Neural cell (in vitro differentiated cells): ENCODE data around the gene ANAPC2. TPM values are rescaled to one million over a fixed set of nuclear protein-coding genes. Genes with fewer than 3 reads are reported as not detected.

ENCODE experiments used
- H2AFZ ChIP-seq: fragments of 200-600, 300-800 bp; sonication (generic), shearing (Covaris generic); 2 replicates; pipeline ENCODE4 v1.6.0; 2014; ENCODE audit warnings: low read depth, mild to moderate bottlenecking, antibody characterized with exemption, low read length, moderate library complexity
- H3F3A ChIP-seq: fragments of 200-600 bp; shearing (Covaris generic); 2 replicates; pipeline ENCODE4 v1.6.1; 2016; ENCODE audit warnings: mild to moderate bottlenecking, moderate library complexity, mixed read lengths, antibody characterized with exemption, low read length; ENCODE audit not compliant: insufficient read depth, poor library complexity, severe bottlenecking
- H3K27ac ChIP-seq: fragments of 200-600, 300-800 bp; sonication (generic), shearing (Covaris generic); 2 replicates; pipeline ENCODE4 v1.5.1; 2014; ENCODE audit warnings: mild to moderate bottlenecking, low read length, moderate library complexity
- H3K27me3 ChIP-seq: fragments of 300-800, 200-600 bp; sonication (generic), shearing (Covaris generic); 2 replicates; pipeline ENCODE4 v1.6.0; 2014; ENCODE audit warnings: mild to moderate bottlenecking, low read depth, low read length, moderate library complexity; ENCODE audit not compliant: insufficient read depth
- H3K36me3 ChIP-seq: fragments of 300-800, 200-600 bp; sonication (generic), shearing (Covaris generic); 2 replicates; pipeline ENCODE4 v1.5.1; 2014; ENCODE audit warnings: mild to moderate bottlenecking, antibody characterized with exemption, low read length, moderate library complexity; ENCODE audit not compliant: insufficient read depth
- H3K4me2 ChIP-seq: fragments of 300-800, 200-600 bp; sonication (generic), shearing (Covaris generic); 2 replicates; pipeline ENCODE4 v1.6.0; 2014; ENCODE audit warnings: mild to moderate bottlenecking, low read length
- H3K4me3 ChIP-seq: fragments of 300-800, 200-600 bp; sonication (generic), shearing (Covaris generic); 2 replicates; pipeline ENCODE4 v1.5.1; 2014; ENCODE audit warnings: mild to moderate bottlenecking, low read length, moderate library complexity
- H3K79me2 ChIP-seq: fragments of 200-600 bp; shearing (Covaris generic); replicated peaks from 2 replicates; pipeline ENCODE4 v1.6.0; 2014; ENCODE audit warnings: mild to moderate bottlenecking, low read length, moderate library complexity; ENCODE audit not compliant: insufficient read depth
- H3K9ac ChIP-seq: fragments of 300-800, 200-600 bp; sonication (generic), shearing (Covaris generic); 2 replicates; pipeline ENCODE4 v1.6.1; 2016; ENCODE audit warnings: mild to moderate bottlenecking, low read length, mixed read lengths
- H3K9me2 ChIP-seq: fragments of 200-600 bp; shearing (Covaris generic); 2 replicates; pipeline ENCODE4 v1.6.1; 2016; ENCODE audit warnings: mild to moderate bottlenecking, low read length, mixed read lengths; ENCODE audit not compliant: insufficient read depth
- H3K9me3 ChIP-seq: fragments of 200-600, 300-800 bp; sonication (generic), shearing (Covaris generic); 2 replicates; pipeline ENCODE4 v1.6.1; 2016; ENCODE audit warnings: mild to moderate bottlenecking, mixed run types, low read length, moderate library complexity, mixed read lengths
- H4K20me1 ChIP-seq: fragments of 200-600 bp; shearing (Covaris generic); 2 replicates; pipeline ENCODE4 v1.6.1; 2016; ENCODE audit warnings: mild to moderate bottlenecking, mixed run types; ENCODE audit not compliant: insufficient read depth
- EP300 ChIP-seq: fragments of 450-650 bp; conservative IDR thresholded peaks from 2 replicates; pipeline ENCODE4 v1.6.1; 2014; ENCODE audit warnings: antibody characterized with exemption, mild to moderate bottlenecking, moderate library complexity; ENCODE audit not compliant: poor library complexity, severe bottlenecking
- EZH2 ChIP-seq: fragments of 200-600, 300-800 bp; shearing (Covaris generic), sonication (generic); IDR thresholded peaks from 2 replicates; pipeline ENCODE4 v1.6.1; 2014; ENCODE audit warnings: antibody characterized with exemption, low read length, borderline replicate concordance, mild to moderate bottlenecking; ENCODE audit not compliant: insufficient read depth, poor library complexity, severe bottlenecking
- POLR2AphosphoS5 ChIP-seq: IDR thresholded peaks from 2 replicates; pipeline ENCODE4 v1.6.1; 2012
- RAD21 ChIP-seq: fragments of 450-650 bp; conservative IDR thresholded peaks from 2 replicates; pipeline ENCODE4 v1.6.1; 2014; ENCODE audit warnings: antibody characterized with exemption, mild to moderate bottlenecking, moderate library complexity
- SMC3 ChIP-seq: fragments of 450-650 bp; conservative IDR thresholded peaks from 2 replicates; pipeline ENCODE4 v1.6.1; 2014; ENCODE audit warnings: antibody characterized with exemption, mild to moderate bottlenecking, moderate library complexity; ENCODE audit not compliant: poor library complexity
- TAF1 ChIP-seq: IDR thresholded peaks from 2 replicates; pipeline ENCODE4 v1.6.1; 2012; ENCODE audit warnings: low read depth
- polyA plus RNA-seq: library from polyadenylated mRNA; depleted of rRNA; stranded (reverse); fragments of >200 nt; gene quantifications from 2 replicates; pipeline ENCODE4 v1.2.3, GENCODE V29; 2014
- TF ChIP-seq, protein P1 (sequence below): IDR thresholded peaks from 2 replicates; pipeline ENCODE4 v1.6.1; 2012; ENCODE audit warnings: borderline replicate concordance

ANAPC2 gene
- polyA plus RNA-seq, 1 donor from 2014 or later = 38.1 TPM

GRCh38 chr9:137173796-137174664 is 14.3 kb downstream of the ANAPC2 start:
- Histone ChIP-seq H3K4me3 (no peak overlapping the region), H4K20me1 (no peaks in the 10 kb centered on the region), H2AFZ (no peak overlapping the region), H3K27me3 (peaks cover 13% of the 10 kb centered on the region), H3K79me2 (no peaks in the 10 kb centered on the region), H3K9me2 (no peaks in the 10 kb centered on the region), H3K4me2 (no peak overlapping the region), H3K9ac (no peak overlapping the region), H3K27ac (no peak overlapping the region), H3F3A (no peaks in the 10 kb centered on the region), H3K9me3 (no peaks in the 10 kb centered on the region), H3K36me3 (no peaks in the 10 kb centered on the region)
- no peak for TF ChIP-seq EP300
- TF ChIP-seq, protein P1, sequence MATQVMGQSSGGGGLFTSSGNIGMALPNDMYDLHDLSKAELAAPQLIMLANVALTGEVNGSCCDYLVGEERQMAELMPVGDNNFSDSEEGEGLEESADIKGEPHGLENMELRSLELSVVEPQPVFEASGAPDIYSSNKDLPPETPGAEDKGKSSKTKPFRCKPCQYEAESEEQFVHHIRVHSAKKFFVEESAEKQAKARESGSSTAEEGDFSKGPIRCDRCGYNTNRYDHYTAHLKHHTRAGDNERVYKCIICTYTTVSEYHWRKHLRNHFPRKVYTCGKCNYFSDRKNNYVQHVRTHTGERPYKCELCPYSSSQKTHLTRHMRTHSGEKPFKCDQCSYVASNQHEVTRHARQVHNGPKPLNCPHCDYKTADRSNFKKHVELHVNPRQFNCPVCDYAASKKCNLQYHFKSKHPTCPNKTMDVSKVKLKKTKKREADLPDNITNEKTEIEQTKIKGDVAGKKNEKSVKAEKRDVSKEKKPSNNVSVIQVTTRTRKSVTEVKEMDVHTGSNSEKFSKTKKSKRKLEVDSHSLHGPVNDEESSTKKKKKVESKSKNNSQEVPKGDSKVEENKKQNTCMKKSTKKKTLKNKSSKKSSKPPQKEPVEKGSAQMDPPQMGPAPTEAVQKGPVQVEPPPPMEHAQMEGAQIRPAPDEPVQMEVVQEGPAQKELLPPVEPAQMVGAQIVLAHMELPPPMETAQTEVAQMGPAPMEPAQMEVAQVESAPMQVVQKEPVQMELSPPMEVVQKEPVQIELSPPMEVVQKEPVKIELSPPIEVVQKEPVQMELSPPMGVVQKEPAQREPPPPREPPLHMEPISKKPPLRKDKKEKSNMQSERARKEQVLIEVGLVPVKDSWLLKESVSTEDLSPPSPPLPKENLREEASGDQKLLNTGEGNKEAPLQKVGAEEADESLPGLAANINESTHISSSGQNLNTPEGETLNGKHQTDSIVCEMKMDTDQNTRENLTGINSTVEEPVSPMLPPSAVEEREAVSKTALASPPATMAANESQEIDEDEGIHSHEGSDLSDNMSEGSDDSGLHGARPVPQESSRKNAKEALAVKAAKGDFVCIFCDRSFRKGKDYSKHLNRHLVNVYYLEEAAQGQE = no peak
- no peak for TF ChIP-seq EZH2
- TF ChIP-seq RAD21 = no peak
- no peak for TF ChIP-seq TAF1

- TF ChIP-seq POLR2AphosphoS5 = no peak
- no peak for TF ChIP-seq SMC3
- TF ChIP-seq EZH2 = no peak
- TF ChIP-seq TAF1 = no peak
- TF ChIP-seq, protein P1 = no peak
- no peak for TF ChIP-seq RAD21
- no peak for TF ChIP-seq EP300
- no peak overlapping the region for H3K9ac ChIP-seq
- no peaks in the 10 kb centered on the region for H3F3A ChIP-seq
- H3K36me3 ChIP-seq = no peaks in the 10 kb centered on the region
- no peaks in the 10 kb centered on the region for H3K9me2 ChIP-seq
- H3K27me3 ChIP-seq = peaks cover 15% of the 10 kb centered on the region
- H3K79me2 ChIP-seq = no peaks in the 10 kb centered on the region
- H3K4me3 ChIP-seq = no peak overlapping the region
- no peaks in the 10 kb centered on the region for H3K9me3 ChIP-seq
- H3K27ac ChIP-seq = no peak overlapping the region
- H3K4me2 ChIP-seq = no peak overlapping the region
- no peak overlapping the region for H2AFZ ChIP-seq
- no peaks in the 10 kb centered on the region for H4K20me1 ChIP-seq
Measured at GRCh38 chr9:137172901-137173795, 15.2 kb downstream of the ANAPC2 start.
